GM10847 (cell line): Measurements from ENCODE around the gene EMC8.

Experiments used
- POLR2A ChIP-seq: IDR thresholded peaks from 2 replicates; pipeline ENCODE4 v1.6.1; 2011; ENCODE audit not compliant: insufficient read length; ENCODE audit errors: extremely low read depth

Gene EMC8

GRCh38 chr16:85735946-85736345 lies 63.4 kb downstream of the EMC8 start:
- no peak for TF ChIP-seq POLR2A

- no peak for TF ChIP-seq POLR2A
Measured at GRCh38 chr16:85735225-85735635, 64.1 kb downstream of the EMC8 start.

GRCh38 chr16:85734311-85735017 lies 64.9 kb downstream of the EMC8 start:
- TF ChIP-seq POLR2A: no peak

GRCh38 chr16:85733839-85734170 lies 65.5 kb downstream of the EMC8 start:
- TF ChIP-seq POLR2A: no peak

- no peak for TF ChIP-seq POLR2A
Measured at GRCh38 chr16:85733155-85733838, 66.0 kb downstream of the EMC8 start.

- no peak for TF ChIP-seq POLR2A
Measured at GRCh38 chr16:85731179-85731578, 68.2 kb downstream of the EMC8 start.

- TF ChIP-seq POLR2A: no peak
Measured at GRCh38 chr16:85730186-85730465, 69.2 kb downstream of the EMC8 start.

GRCh38 chr16:85729452-85730185 lies 69.7 kb downstream of the EMC8 start:
- no peak for TF ChIP-seq POLR2A

GRCh38 chr16:85728879-85729278 lies 70.5 kb downstream of the EMC8 start:
- no peak for TF ChIP-seq POLR2A
